Thyroid gland (tissue), 4 donors: ENCODE measurements around the gene IGF2BP3. TPM values are rescaled to one million over a fixed set of nuclear protein-coding genes. Genes with fewer than 3 reads are reported as not detected.

Experiments
- DNase-seq, 2 donors: peaks; one replicate each; pipeline ENCODE4 v3.0.0-alpha.2; 2019
- H3K27ac ChIP-seq, 3 donors: fragments of 200-600 bp; sonication (generic); 1 replicate in 2 of 3; 2 replicates in 1 of 3; pipeline ENCODE4 v1.5.1; 2016 to 2019; ENCODE audit warnings: mild to moderate bottlenecking in 1 of 3, moderate library complexity in 1 of 3
- H3K27me3 ChIP-seq: fragments of 200-600 bp; sonication (generic); one replicate; pipeline ENCODE4 v1.5.1; 2019
- H3K36me3 ChIP-seq, 2 donors: fragments of 200-600 bp; sonication (generic); one replicate each; pipeline ENCODE4 v1.5.1; 2016 to 2019
- H3K4me1 ChIP-seq, 2 donors: fragments of 200-600 bp; sonication (generic); one replicate each; pipeline ENCODE4 v1.5.1; 2017 to 2019
- H3K4me3 ChIP-seq, 3 donors: fragments of 200-600 bp; sonication (generic); replicated peaks in 1 of 3; 1 replicate in 2 of 3; 2 replicates in 1 of 3; pipeline ENCODE4 v1.5.1; 2016; ENCODE audit warnings: mild to moderate bottlenecking in 1 of 3
- H3K9me3 ChIP-seq: fragments of 200-600 bp; sonication (generic); one replicate; pipeline ENCODE4 v1.5.1; 2017
- POLR2A ChIP-seq, 2 donors: fragments of 450-650 bp; IDR thresholded peaks; one replicate each; pipeline ENCODE4 v1.6.1; 2017; ENCODE audit warnings: antibody characterized with exemption in 2 of 2, mild to moderate bottlenecking in 2 of 2, moderate library complexity in 1 of 2
- WGBS, 2 donors: methylation state at CpG; one replicate each; pipeline ENCODE4 v1.1.5; 2017; 5-methylcytosine and 5-hydroxymethylcytosine counted together
- intact Hi-C: fragments of 100-400 bp; cut with DNase I; formaldehyde crosslinking; loops from one replicate; pipeline ENCODE4 v1.15.1; 2023
- total RNA-seq, 4 donors: library from RNA; depleted of rRNA; stranded (reverse); fragments of >200 nt; gene quantifications; one replicate each; pipeline ENCODE4 v1.2.3, GENCODE V29; 2016
- TF ChIP-seq, protein P1 (sequence below), 6 experiments: fragments of 200-600 bp in 3 of 6; fragments of 450-650 bp in 3 of 6; sonication (generic) in 3 of 6; IDR thresholded peaks; one replicate each; pipeline ENCODE4 v1.5.1; 2016 to 2019; ENCODE audit warnings: antibody characterized with exemption in 6 of 6, mild to moderate bottlenecking in 2 of 6, inconsistent platforms in 1 of 6, moderate library complexity in 1 of 6

The IGF2BP3 gene
- total RNA-seq, 4 donors from 2014 or later: 0.67 to 5.2 (median 3.4) TPM

DNA sequence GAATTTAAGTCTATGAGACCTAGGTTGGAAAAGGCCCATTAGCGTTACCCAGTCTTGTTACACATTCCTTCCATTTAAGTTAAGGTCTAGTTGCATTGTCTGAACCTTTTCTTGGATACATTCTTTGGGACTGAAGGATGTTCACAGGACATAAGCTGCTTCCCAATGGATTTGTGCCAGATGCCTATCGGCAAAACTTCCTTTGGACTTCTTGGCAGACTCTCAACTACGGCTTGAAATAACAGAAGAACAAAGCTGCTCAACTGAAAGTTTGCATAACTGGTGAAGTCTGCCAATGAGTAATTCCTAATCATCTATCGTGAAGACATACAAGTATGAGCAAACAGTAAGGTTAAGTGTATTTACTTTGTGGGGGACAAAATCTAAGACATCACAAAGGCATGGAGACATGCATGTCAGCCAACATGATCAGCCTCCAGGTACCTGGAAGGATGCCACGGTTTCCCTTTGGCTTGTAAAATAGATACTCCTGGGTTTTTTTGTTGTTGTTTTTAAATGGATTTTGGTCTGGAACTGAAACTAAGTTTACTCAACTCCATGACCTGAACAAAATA, 135.7 kb downstream of the IGF2BP3 start:
- intact Hi-C loops: no loop called here
- 9 to 16% methylated on average over 5 of the region's 5 CpGs for WGBS, 2 donors
- Histone ChIP-seq H3K9me3 (no peaks in the 10 kb centered on the region), H3K36me3 (no peaks in the 10 kb centered on the region), H3K4me3 (no peak overlapping the region), H3K4me1 (peaks cover 52 to 67% of the 10 kb centered on the region in 2 donors), H3K27ac (peak overlapping the region; percentile 6 to 84 (median 79)), H3K27me3 (no peaks in the 10 kb centered on the region)
- TF ChIP-seq POLR2A (IDR thresholded peaks at IDR 0.05): no peak
- TF ChIP-seq, protein P1, sequence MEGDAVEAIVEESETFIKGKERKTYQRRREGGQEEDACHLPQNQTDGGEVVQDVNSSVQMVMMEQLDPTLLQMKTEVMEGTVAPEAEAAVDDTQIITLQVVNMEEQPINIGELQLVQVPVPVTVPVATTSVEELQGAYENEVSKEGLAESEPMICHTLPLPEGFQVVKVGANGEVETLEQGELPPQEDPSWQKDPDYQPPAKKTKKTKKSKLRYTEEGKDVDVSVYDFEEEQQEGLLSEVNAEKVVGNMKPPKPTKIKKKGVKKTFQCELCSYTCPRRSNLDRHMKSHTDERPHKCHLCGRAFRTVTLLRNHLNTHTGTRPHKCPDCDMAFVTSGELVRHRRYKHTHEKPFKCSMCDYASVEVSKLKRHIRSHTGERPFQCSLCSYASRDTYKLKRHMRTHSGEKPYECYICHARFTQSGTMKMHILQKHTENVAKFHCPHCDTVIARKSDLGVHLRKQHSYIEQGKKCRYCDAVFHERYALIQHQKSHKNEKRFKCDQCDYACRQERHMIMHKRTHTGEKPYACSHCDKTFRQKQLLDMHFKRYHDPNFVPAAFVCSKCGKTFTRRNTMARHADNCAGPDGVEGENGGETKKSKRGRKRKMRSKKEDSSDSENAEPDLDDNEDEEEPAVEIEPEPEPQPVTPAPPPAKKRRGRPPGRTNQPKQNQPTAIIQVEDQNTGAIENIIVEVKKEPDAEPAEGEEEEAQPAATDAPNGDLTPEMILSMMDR (IDR thresholded peaks at IDR 0.05): no peak
- DNase-seq: peak; percentile 70 to 71

DNA sequence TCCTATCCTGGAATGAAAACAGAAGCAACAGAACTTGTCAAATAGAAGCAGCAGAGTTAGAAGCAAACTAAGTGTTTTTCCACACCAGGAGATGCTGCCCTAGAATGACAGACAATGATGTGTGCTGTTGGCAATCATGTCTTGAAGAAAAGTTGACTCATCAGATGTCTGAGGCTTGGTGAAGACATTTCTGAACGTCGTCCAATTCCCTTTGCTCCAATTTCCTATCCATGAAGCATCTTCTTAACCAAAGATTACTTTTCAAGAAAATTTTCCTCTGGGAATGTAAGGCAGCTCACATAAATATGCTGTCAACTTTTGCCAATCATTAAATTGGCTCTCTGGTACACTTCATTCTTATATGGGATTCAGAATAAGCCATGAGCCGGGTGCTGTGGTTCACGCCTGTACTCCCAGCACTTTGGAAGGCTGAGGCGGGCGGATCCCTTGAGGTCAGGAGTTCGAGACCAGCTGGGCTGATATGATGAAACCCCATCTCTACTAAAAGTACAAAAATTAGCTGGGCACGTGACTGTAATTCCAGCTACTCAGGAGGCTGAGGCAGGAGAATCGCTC, 136.5 kb downstream of the IGF2BP3 start:
- H3K36me3 ChIP-seq: no peaks in the 10 kb centered on the region
- intact Hi-C loops: no loop called here
- no peaks in the 10 kb centered on the region for H3K27me3 ChIP-seq
- no peaks in the 10 kb centered on the region for H3K9me3 ChIP-seq
- 66 to 76% methylated on average over 9 of the region's 9 CpGs for WGBS, 2 donors
- H3K27ac ChIP-seq: peak overlapping the region; percentile 6 to 84 (median 79)
- H3K4me3 ChIP-seq: no peak overlapping the region
- peaks cover 46 to 61% of the 10 kb centered on the region in 2 donors for H3K4me1 ChIP-seq
- TF ChIP-seq, protein P1 (IDR thresholded peaks at IDR 0.05): no peak
- TF ChIP-seq POLR2A (IDR thresholded peaks at IDR 0.05): no peak
- peak in 1 of 2 donors; percentile 7 for DNase-seq

DNA sequence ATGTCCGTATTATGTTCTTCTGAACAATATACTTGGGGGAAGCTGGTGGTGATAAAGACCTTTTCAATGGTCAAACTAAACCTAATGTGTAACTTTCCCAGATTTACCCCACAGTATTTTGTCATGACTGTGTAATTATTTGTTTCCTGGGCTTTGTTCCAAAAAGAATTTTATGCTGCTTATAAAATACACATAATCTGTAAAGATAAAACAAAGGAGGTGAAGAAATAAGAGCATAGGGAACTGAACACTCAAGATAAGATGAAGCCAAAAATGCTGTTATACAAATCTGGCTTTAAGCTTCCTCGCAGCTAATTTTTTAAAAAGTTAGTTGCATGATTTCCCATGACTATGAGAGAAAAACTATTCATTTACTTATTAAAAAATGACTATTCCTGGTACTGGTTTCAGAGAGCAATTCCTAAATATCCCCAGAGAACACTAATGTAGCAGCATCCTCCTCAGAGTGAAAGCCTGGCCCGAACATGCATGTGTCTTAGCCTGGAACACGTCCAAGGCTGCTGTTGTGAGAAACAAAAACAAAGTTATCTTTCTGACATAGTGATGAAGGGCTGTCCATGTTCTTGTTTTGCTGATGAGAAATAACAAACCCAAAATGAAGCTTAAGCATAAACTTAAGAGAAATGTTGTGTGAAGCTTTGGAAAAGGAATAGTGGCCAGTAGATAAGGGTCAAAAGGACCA, 137.2 kb downstream of the IGF2BP3 start:
- 42 to 51% methylated on average over 4 of the region's 4 CpGs for WGBS, 2 donors

DNA sequence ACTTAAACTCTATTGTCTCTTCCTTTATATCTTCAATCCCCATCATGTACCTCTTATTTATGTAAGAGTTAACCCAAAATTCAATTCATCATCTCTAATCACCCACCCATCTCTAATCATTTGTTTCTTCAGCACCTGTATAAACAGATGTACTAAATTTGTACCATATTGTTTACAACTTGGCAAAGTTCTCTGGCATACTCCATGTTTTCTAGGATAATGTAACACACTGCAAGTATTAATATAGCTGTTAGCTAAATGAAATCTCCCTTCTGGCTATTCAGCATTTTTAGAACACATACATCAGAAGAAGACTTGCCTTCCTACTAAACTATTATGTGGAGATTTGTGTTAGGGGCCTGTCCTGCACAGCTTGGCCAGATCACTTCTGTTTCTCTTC, 138.1 kb downstream of the IGF2BP3 start:
- peak overlapping the region in 1 of 3 donors; percentile 79 for H3K27ac ChIP-seq
- H3K27me3 ChIP-seq: no peaks in the 10 kb centered on the region
- intact Hi-C loops: no loop called here
- peaks cover 33 to 45% of the 10 kb centered on the region in 2 donors for H3K4me1 ChIP-seq
- DNase-seq: no peak
- no peak overlapping the region for H3K4me3 ChIP-seq
- no peaks in the 10 kb centered on the region for H3K9me3 ChIP-seq
- TF ChIP-seq, protein P1 (IDR thresholded peaks at IDR 0.05): no peak
- no peak for TF ChIP-seq POLR2A (IDR thresholded peaks at IDR 0.05)
- no peaks in the 10 kb centered on the region for H3K36me3 ChIP-seq

More for the DNA sequence above, 137.2 kb downstream of the IGF2BP3 start:
- TF ChIP-seq, protein P1 (IDR thresholded peaks at IDR 0.05): no peak
- no peak for TF ChIP-seq POLR2A (IDR thresholded peaks at IDR 0.05)
- Histone ChIP-seq H3K36me3 (no peaks in the 10 kb centered on the region), H3K9me3 (no peaks in the 10 kb centered on the region), H3K27me3 (no peaks in the 10 kb centered on the region), H3K27ac (peak overlapping the region; percentile 6 to 84 (median 79)), H3K4me3 (no peak overlapping the region), H3K4me1 (peaks cover 41 to 54% of the 10 kb centered on the region in 2 donors)
- intact Hi-C loops: no loop called here
- peak in 1 of 2 donors; percentile 16 for DNase-seq

DNA sequence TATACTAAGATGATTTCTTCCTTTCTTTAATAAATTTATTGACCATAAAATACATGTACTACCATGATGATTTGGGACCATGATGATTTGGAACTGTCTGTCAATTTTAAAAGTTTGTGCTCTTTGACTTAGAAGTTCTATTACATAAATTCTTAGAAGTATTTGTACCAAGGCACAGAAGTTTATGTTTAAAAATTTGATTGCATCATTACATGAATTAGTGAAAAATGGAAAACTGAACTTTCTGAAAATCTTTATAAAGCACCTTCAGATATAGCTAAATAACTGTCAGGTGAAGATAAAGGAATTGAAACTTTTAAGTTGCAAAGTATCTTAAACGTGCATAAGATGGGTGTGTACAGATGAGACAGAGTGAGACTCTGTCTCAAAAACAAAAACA, 139.2 kb downstream of the IGF2BP3 start:
- H3K27me3 ChIP-seq: no peaks in the 10 kb centered on the region
- 76 to 89% methylated on average over 1 of the region's 1 CpG for WGBS, 2 donors
- no peaks in the 10 kb centered on the region for H3K36me3 ChIP-seq
- peaks cover 29 to 35% of the 10 kb centered on the region in 2 donors for H3K4me1 ChIP-seq
- TF ChIP-seq, protein P1 (IDR thresholded peaks at IDR 0.05): no peak
- TF ChIP-seq POLR2A (IDR thresholded peaks at IDR 0.05): no peak
- no peaks in the 10 kb centered on the region for H3K9me3 ChIP-seq
- no peak for DNase-seq
- H3K27ac ChIP-seq: no peak overlapping the region
- intact Hi-C loops: no loop called here
- no peak overlapping the region for H3K4me3 ChIP-seq
